Liver (tissue), 9 donors: ENCODE results near the gene TRAPPC3L. TPM values are rescaled to one million over a fixed set of nuclear protein-coding genes. Genes with fewer than 3 reads are reported as not detected.

Experiments
- DNase-seq: peaks from one replicate; pipeline ENCODE4 v3.0.0-alpha.2; 2017; ENCODE audit warnings: low spot score
- H3K27ac ChIP-seq, 2 donors: one replicate each; pipeline ENCODE4 v1.7.0; 2013; ENCODE audit warnings: inconsistent platforms in 2 of 2, low read length in 2 of 2, control low read depth in 1 of 2, low read depth in 1 of 2, mild to moderate bottlenecking in 1 of 2
- H3K27me3 ChIP-seq, 4 donors: one replicate each; pipeline versions ENCODE4 v1.6.1 to v1.7.0; 2013; ENCODE audit warnings: low read length in 3 of 4, inconsistent platforms in 1 of 4, mild to moderate bottlenecking in 1 of 4, moderate library complexity in 1 of 4; ENCODE audit not compliant: control insufficient read depth in 4 of 4, insufficient read depth in 4 of 4
- H3K36me3 ChIP-seq, 4 donors: one replicate each; pipeline versions ENCODE4 v1.6.1 to v1.7.0; 2013; ENCODE audit warnings: low read length in 3 of 4, mild to moderate bottlenecking in 3 of 4, low read depth in 1 of 4, moderate library complexity in 1 of 4; ENCODE audit not compliant: control insufficient read depth in 4 of 4, insufficient read depth in 3 of 4
- H3K4me1 ChIP-seq, 4 donors: one replicate each; pipeline versions ENCODE4 v1.6.1 to v1.7.0; 2013; ENCODE audit warnings: low read length in 3 of 4, mild to moderate bottlenecking in 3 of 4, moderate library complexity in 1 of 4; ENCODE audit not compliant: control insufficient read depth in 4 of 4, insufficient read depth in 4 of 4
- H3K4me3 ChIP-seq, 3 donors: one replicate each; pipeline versions ENCODE4 v1.6.1 to v1.7.0; 2013; ENCODE audit warnings: low read length in 3 of 3, control low read depth in 1 of 3, low read depth in 1 of 3, mild to moderate bottlenecking in 1 of 3
- H3K9ac ChIP-seq, 2 donors: one replicate each; pipeline ENCODE4 v1.7.0; 2013; ENCODE audit warnings: low read length in 2 of 2, mild to moderate bottlenecking in 2 of 2, moderate library complexity in 2 of 2, control low read depth in 1 of 2, low read depth in 1 of 2
- H3K9me3 ChIP-seq, 4 donors: one replicate each; pipeline versions ENCODE4 v1.6.1 to v1.7.0; 2013; ENCODE audit warnings: low read length in 3 of 4; ENCODE audit not compliant: control insufficient read depth in 4 of 4
- ATF3 ChIP-seq: IDR thresholded peaks from 2 replicates; pipeline ENCODE4 v1.6.1; 2016; ENCODE audit warnings: antibody characterized with exemption
- EGR1 ChIP-seq, 2 donors: IDR thresholded peaks; 2 replicates each; pipeline ENCODE4 v1.6.1; 2016 to 2018; ENCODE audit warnings: antibody characterized with exemption in 2 of 2, low read depth in 2 of 2
- FOXA1 ChIP-seq: IDR thresholded peaks from 2 replicates; pipeline ENCODE4 v1.6.1; 2016; ENCODE audit warnings: antibody characterized with exemption
- FOXA2 ChIP-seq: IDR thresholded peaks from 2 replicates; pipeline ENCODE4 v1.6.1; 2016; ENCODE audit warnings: antibody characterized with exemption
- GABPA ChIP-seq, 2 donors: IDR thresholded peaks in 1 of 2; conservative IDR thresholded peaks in 1 of 2; 2 replicates each; pipeline ENCODE4 v1.6.1; 2016; ENCODE audit warnings: antibody characterized with exemption in 2 of 2, mild to moderate bottlenecking in 1 of 2, moderate library complexity in 1 of 2
- HNF4A ChIP-seq, 2 donors: conservative IDR thresholded peaks; 2 replicates each; pipeline ENCODE4 v1.6.1; 2016; ENCODE audit warnings: antibody characterized with exemption in 2 of 2, mild to moderate bottlenecking in 2 of 2
- HNF4G ChIP-seq: IDR thresholded peaks from 2 replicates; pipeline ENCODE4 v1.6.1; 2016; ENCODE audit warnings: antibody characterized with exemption
- JUND ChIP-seq, 2 donors: IDR thresholded peaks; 2 replicates each; pipeline ENCODE4 v1.6.1; 2016; ENCODE audit warnings: antibody characterized with exemption in 2 of 2
- NR2F2 ChIP-seq: IDR thresholded peaks from 2 replicates; pipeline ENCODE4 v1.6.1; 2016; ENCODE audit warnings: antibody characterized with exemption
- RAD21 ChIP-seq, 2 donors: IDR thresholded peaks; 2 replicates each; pipeline ENCODE4 v1.6.1; 2016; ENCODE audit warnings: antibody characterized with exemption in 2 of 2, mild to moderate bottlenecking in 2 of 2
- RXRA ChIP-seq, 2 donors: IDR thresholded peaks; 2 replicates each; pipeline ENCODE4 v1.6.1; 2017 to 2018; ENCODE audit warnings: antibody characterized with exemption in 2 of 2, mild to moderate bottlenecking in 1 of 2
- SP1 ChIP-seq: IDR thresholded peaks from 2 replicates; pipeline ENCODE4 v1.6.1; 2018; ENCODE audit warnings: antibody characterized with exemption, mild to moderate bottlenecking
- TAF1 ChIP-seq: conservative IDR thresholded peaks from 2 replicates; pipeline ENCODE4 v1.6.1; 2016; ENCODE audit warnings: antibody characterized with exemption, mild to moderate bottlenecking
- YY1 ChIP-seq: IDR thresholded peaks from 2 replicates; pipeline ENCODE4 v1.6.1; 2016; ENCODE audit warnings: antibody characterized with exemption, mild to moderate bottlenecking
- ZBTB33 ChIP-seq: IDR thresholded peaks from 2 replicates; pipeline ENCODE4 v1.6.1; 2016; ENCODE audit warnings: antibody characterized with exemption
- WGBS: extraction: QIAGEN DNeasy Blood & Tissue Kit; methylation state at CpG from one replicate; pipeline ENCODE4 v1.1.7; 2013; 5-methylcytosine and 5-hydroxymethylcytosine counted together
- polyA plus RNA-seq, 2 donors: library from polyadenylated mRNA; stranded (reverse) in 1 of 2; unstranded in 1 of 2; fragments of 200-250 nt in 1 of 2; fragments of >200 nt in 1 of 2; fragmentation: Nextera tagmentation in 1 of 2; extraction: Ambion mirVana in 1 of 2; gene quantifications; one replicate each; pipeline versions ENCODE4 v1.2.1 to v1.2.3, GENCODE V29; 2013 to 2015
- total RNA-seq, 2 donors: library from RNA; depleted of rRNA; stranded (reverse); fragments of >200 nt; gene quantifications; one replicate each; pipeline ENCODE4 v1.2.3, GENCODE V29; 2014
- TF ChIP-seq, protein P1 (sequence below): IDR thresholded peaks from 2 replicates; pipeline ENCODE4 v1.6.1; 2016; ENCODE audit warnings: antibody characterized with exemption, mild to moderate bottlenecking
- TF ChIP-seq, protein P2 (sequence below): fragments of 150-350 bp; IDR thresholded peaks from 2 replicates; pipeline ENCODE4 v1.5.1; 2017; ENCODE audit warnings: improper control_type of control experiment, low read depth, low read length; ENCODE audit not compliant: missing input control
- TF ChIP-seq, protein P3 (sequence below): IDR thresholded peaks from 2 replicates; pipeline ENCODE4 v1.6.1; 2016; ENCODE audit warnings: antibody characterized with exemption
- donor health status: healthy.
- donor health status: healthy.
- donor health status: healthy.
- donor health status: healthy.
- donor health status: healthy.

TRAPPC3L gene
- total and polyA plus RNA-seq, 4 donors = 0.08 to 0.21 (median 0.16) TPM

- Histone ChIP-seq H3K27me3 (no peaks in the 10 kb centered on the region), H3K9me3 (no peaks in the 10 kb centered on the region), H3K4me1 (peaks cover 0 to 8% (median 2%) of the 10 kb centered on the region in 4 donors), H3K4me3 (no peak overlapping the region), H3K9ac (no peak overlapping the region), H3K36me3 (no peaks in the 10 kb centered on the region), H3K27ac (no peak overlapping the region)
- 88% methylated on average over 2 of the region's 2 CpGs for WGBS
- DNase-seq = no peak
- TF ChIP-seq NR2F2 (no peak), ATF3 (no peak), GABPA (IDR thresholded peaks at IDR 0.05 in 1 of 2, conservative IDR thresholded peaks at IDR 0.05 in 1 of 2) (no peak), RAD21 (IDR thresholded peaks at IDR 0.05) (no peak), JUND (IDR thresholded peaks at IDR 0.05) (no peak), RXRA (IDR thresholded peaks at IDR 0.05) (no peak), HNF4A (conservative IDR thresholded peaks at IDR 0.05) (no peak), YY1 (no peak), EGR1 (IDR thresholded peaks at IDR 0.05; ENCODE audit: low read depth in 2 of 2) (no peak), ZBTB33 (no peak), FOXA1 (no peak), TAF1 (no peak), FOXA2 (no peak), HNF4G (no peak), SP1 (no peak)
- TF ChIP-seq, protein P1, sequence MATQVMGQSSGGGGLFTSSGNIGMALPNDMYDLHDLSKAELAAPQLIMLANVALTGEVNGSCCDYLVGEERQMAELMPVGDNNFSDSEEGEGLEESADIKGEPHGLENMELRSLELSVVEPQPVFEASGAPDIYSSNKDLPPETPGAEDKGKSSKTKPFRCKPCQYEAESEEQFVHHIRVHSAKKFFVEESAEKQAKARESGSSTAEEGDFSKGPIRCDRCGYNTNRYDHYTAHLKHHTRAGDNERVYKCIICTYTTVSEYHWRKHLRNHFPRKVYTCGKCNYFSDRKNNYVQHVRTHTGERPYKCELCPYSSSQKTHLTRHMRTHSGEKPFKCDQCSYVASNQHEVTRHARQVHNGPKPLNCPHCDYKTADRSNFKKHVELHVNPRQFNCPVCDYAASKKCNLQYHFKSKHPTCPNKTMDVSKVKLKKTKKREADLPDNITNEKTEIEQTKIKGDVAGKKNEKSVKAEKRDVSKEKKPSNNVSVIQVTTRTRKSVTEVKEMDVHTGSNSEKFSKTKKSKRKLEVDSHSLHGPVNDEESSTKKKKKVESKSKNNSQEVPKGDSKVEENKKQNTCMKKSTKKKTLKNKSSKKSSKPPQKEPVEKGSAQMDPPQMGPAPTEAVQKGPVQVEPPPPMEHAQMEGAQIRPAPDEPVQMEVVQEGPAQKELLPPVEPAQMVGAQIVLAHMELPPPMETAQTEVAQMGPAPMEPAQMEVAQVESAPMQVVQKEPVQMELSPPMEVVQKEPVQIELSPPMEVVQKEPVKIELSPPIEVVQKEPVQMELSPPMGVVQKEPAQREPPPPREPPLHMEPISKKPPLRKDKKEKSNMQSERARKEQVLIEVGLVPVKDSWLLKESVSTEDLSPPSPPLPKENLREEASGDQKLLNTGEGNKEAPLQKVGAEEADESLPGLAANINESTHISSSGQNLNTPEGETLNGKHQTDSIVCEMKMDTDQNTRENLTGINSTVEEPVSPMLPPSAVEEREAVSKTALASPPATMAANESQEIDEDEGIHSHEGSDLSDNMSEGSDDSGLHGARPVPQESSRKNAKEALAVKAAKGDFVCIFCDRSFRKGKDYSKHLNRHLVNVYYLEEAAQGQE = no peak
- TF ChIP-seq, protein P2, sequence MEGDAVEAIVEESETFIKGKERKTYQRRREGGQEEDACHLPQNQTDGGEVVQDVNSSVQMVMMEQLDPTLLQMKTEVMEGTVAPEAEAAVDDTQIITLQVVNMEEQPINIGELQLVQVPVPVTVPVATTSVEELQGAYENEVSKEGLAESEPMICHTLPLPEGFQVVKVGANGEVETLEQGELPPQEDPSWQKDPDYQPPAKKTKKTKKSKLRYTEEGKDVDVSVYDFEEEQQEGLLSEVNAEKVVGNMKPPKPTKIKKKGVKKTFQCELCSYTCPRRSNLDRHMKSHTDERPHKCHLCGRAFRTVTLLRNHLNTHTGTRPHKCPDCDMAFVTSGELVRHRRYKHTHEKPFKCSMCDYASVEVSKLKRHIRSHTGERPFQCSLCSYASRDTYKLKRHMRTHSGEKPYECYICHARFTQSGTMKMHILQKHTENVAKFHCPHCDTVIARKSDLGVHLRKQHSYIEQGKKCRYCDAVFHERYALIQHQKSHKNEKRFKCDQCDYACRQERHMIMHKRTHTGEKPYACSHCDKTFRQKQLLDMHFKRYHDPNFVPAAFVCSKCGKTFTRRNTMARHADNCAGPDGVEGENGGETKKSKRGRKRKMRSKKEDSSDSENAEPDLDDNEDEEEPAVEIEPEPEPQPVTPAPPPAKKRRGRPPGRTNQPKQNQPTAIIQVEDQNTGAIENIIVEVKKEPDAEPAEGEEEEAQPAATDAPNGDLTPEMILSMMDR = no peak
- TF ChIP-seq, protein P3, sequence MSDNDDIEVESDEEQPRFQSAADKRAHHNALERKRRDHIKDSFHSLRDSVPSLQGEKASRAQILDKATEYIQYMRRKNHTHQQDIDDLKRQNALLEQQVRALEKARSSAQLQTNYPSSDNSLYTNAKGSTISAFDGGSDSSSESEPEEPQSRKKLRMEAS = no peak
These were observed 14.6 kb upstream of the TRAPPC3L start for GRCh38 chr6:116560130-116560529.
